CD4-positive, alpha-beta T cell treated with Interleukin-12 subunit alpha and Interleukin-12 subunit beta, for 1 hour (primary cell): ENCODE results near the gene MED9.

Source experiments
- DNase-seq: peaks from one replicate; pipeline ENCODE4 v3.0.0-alpha.2; 2020

MED9 gene

GRCh38 chr17:17540935-17541639 is 64.3 kb downstream of the MED9 start:
- no peak for DNase-seq

GRCh38 chr17:17541640-17542001 is 64.8 kb downstream of the MED9 start:
- DNase-seq, result no peak
